Putamen (tissue), 1 donor: ENCODE results near the gene PPFIA4.

Experiments used
- DNase-seq: peaks from one replicate; pipeline ENCODE4 v3.0.0-alpha.2; 2016; ENCODE audit warnings: low spot score

Gene PPFIA4

GRCh38 chr1:203126866-203127665 lies 100.8 kb downstream of the PPFIA4 start:
- DNase-seq = no peak

- peak; percentile 84 for DNase-seq
Measured at GRCh38 chr1:203127666-203128430, 101.6 kb downstream of the PPFIA4 start, which contains the start of gene ADORA1. TSS of gene ADORA1 (plus strand) at chr1:203127726. CDS start at chr1:203128842, 1,116 bp downstream.

- no peak for DNase-seq
Measured at GRCh38 chr1:203128431-203128715, 102.1 kb downstream of the PPFIA4 start.
